Immature natural killer cell (primary cell): ENCODE results near the gene CFI. TPM values are rescaled to one million over a fixed set of nuclear protein-coding genes. Genes with fewer than 3 reads are reported as not detected.

Experiments
- DNase-seq, 3 donors: peaks; one replicate each; pipeline ENCODE4 v3.0.0; 2022; ENCODE audit warnings: mixed read lengths in 1 of 3
- H3K27ac Mint-ChIP-seq, 6 donors: one replicate each; pipeline ENCODE4 v1.8.0; 2020; ENCODE audit warnings: mixed read lengths in 6 of 6, mild to moderate bottlenecking in 5 of 6, inconsistent platforms in 4 of 6, moderate library complexity in 3 of 6
- H3K27me3 Mint-ChIP-seq, 3 donors: one replicate each; pipeline ENCODE4 v1.8.0; 2020 to 2021; ENCODE audit warnings: low read depth in 3 of 3, mild to moderate bottlenecking in 3 of 3, mixed read lengths in 3 of 3, moderate library complexity in 3 of 3, inconsistent platforms in 1 of 3
- H3K36me3 Mint-ChIP-seq, 3 donors: one replicate each; pipeline ENCODE4 v1.8.0; 2020; ENCODE audit warnings: mixed read lengths in 3 of 3, inconsistent platforms in 2 of 3, mild to moderate bottlenecking in 2 of 3
- H3K4me1 Mint-ChIP-seq, 2 donors: one replicate each; pipeline ENCODE4 v1.8.0; 2020; ENCODE audit warnings: inconsistent platforms in 2 of 2, mild to moderate bottlenecking in 2 of 2, mixed read lengths in 2 of 2, moderate library complexity in 1 of 2
- H3K4me3 Mint-ChIP-seq, 5 donors: one replicate each; pipeline ENCODE4 v1.8.0; 2020; ENCODE audit warnings: mild to moderate bottlenecking in 5 of 5, mixed read lengths in 5 of 5, inconsistent platforms in 3 of 5, moderate library complexity in 3 of 5
- H3K9me3 Mint-ChIP-seq, 6 donors: one replicate each; pipeline ENCODE4 v1.8.0; 2020; ENCODE audit warnings: mild to moderate bottlenecking in 6 of 6, mixed read lengths in 6 of 6, inconsistent platforms in 4 of 6, moderate library complexity in 3 of 6
- polyA plus RNA-seq, 3 donors: library from polyadenylated mRNA; unstranded; fragments of 300-500 nt; fragmentation: Illumina TruSeq; gene quantifications; one replicate each; pipeline ENCODE4 v1.2.3, GENCODE V29; 2021

CFI gene
- polyA plus RNA-seq, 3 donors from 2014 or later = not detected

GRCh38 chr4:109735566-109736365 lies 66.0 kb downstream of the CFI start:
- H3K36me3 Mint-ChIP-seq = no peaks in the 10 kb centered on the region
- no peaks in the 10 kb centered on the region for H3K9me3 Mint-ChIP-seq
- H3K4me1 Mint-ChIP-seq = peaks cover 0 to under 1% of the 10 kb centered on the region in 2 donors
- no peak overlapping the region for H3K27ac Mint-ChIP-seq
- peaks cover 0 to 9% (median 3%) of the 10 kb centered on the region in 3 donors for H3K27me3 Mint-ChIP-seq
- no peak for DNase-seq
- no peak overlapping the region for H3K4me3 Mint-ChIP-seq

DNA sequence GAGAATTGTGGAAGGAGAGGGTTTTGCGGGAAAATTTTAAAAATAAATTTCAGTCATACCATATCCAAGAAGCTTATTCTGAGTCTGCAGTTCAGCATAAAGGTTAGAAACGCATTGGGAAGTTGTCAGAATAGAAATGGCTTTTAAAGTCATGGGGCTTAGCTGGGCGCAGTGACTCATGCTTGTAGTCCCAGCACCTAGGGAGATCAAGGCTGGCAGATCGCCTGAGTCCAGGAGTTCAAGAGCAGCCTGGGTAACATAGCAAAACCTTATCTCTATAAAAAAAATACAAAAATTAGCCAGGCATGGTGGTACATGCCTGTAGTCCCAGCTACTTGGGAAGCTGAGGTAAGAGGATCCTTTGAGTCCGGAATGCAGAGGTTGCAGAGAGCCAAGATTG lies 68.1 kb downstream of the CFI start:
- DNase-seq = no peak
- Mint-ChIP-seq H3K9me3 (no peaks in the 10 kb centered on the region), H3K4me3 (no peak overlapping the region), H3K27me3 (peaks cover 0 to 9% (median 4%) of the 10 kb centered on the region in 3 donors), H3K4me1 (peaks cover 13 to 15% of the 10 kb centered on the region in 2 donors), H3K27ac (no peak overlapping the region), H3K36me3 (no peaks in the 10 kb centered on the region)

DNA sequence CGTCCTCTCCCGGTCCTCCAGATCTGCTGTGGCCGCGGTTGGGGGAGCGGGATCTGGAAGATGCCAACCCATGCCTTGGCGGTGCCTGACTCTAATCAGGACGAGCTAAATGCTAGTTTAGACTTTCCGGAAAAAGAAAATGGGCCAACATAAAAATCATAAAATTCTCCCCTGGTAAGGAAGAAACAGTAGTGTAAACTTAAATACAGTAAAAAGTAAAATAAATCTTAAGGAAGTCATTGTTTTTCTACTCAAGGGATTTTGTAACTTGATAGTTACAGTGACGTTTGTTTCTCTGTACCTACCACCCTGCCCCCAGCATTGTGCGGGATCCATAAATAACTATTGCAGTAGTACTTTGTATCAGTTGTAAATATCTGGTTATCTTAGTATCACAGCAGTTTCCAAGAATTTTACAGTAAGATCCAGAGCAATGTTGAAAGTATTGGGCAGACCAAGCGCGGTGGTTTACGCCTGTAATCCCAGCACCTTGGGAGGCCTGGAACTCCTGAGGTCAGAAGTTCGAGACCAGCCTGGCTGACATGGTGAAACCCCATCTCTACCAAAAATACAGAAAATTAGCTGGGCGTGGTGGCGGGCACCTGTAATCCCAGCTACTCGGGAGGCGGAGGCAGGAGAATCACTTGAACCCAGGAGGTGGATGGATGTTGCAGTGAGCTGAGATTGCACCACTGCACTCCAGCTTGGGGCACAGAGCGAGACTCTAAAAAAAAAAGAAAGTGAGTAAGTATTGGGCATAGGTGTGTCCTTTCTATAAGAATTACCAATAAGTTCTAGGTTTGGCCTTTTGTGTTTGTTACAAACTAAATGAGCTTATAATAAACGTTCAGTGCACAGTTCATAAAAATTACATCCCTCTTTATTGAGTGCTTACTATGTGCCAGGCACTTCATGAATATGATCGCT lies 70.9 kb downstream of the CFI start:
- peak overlapping the region; percentile 28 to 81 (median 69) for H3K27ac Mint-ChIP-seq
- H3K4me3 Mint-ChIP-seq = peak overlapping the region; percentile 85 to 89 (median 87)
- H3K4me1 Mint-ChIP-seq = peaks cover 19 to 26% of the 10 kb centered on the region in 2 donors
- H3K27me3 Mint-ChIP-seq = peaks cover 0 to 8% (median 4%) of the 10 kb centered on the region in 3 donors
- H3K9me3 Mint-ChIP-seq = no peaks in the 10 kb centered on the region
- no peak for DNase-seq
- peaks cover 0 to 3% (median 0%) of the 10 kb centered on the region in 3 donors for H3K36me3 Mint-ChIP-seq

GRCh38 chr4:109729718-109730618 lies 71.8 kb downstream of the CFI start, which contains the start of gene PLA2G12A:
TSS of gene PLA2G12A (minus strand) at chr4:109730070. CDS start at chr4:109729809, 261 bp downstream.
- Mint-ChIP-seq H3K36me3 (peaks cover 0 to 6% (median 0%) of the 10 kb centered on the region in 3 donors), H3K27ac (peak within 1 kb of the TSS; percentile 71 to 86 (median 73)), H3K9me3 (no peaks in the 10 kb centered on the region), H3K4me1 (peaks cover 19 to 26% of the 10 kb centered on the region in 2 donors), H3K4me3 (peak within 1 kb of the TSS; percentile 87 to 93 (median 90)), H3K27me3 (peaks cover 0 to 5% (median 4%) of the 10 kb centered on the region in 3 donors)
- peak; percentile 76 to 80 (median 80) for DNase-seq

- peak overlapping the region; percentile 87 to 93 (median 90) for H3K4me3 Mint-ChIP-seq
- no peak for DNase-seq
- peaks cover 19 to 26% of the 10 kb centered on the region in 2 donors for H3K4me1 Mint-ChIP-seq
- peaks cover 0 to 10% (median 3%) of the 10 kb centered on the region in 3 donors for H3K36me3 Mint-ChIP-seq
- peaks cover 0 to 5% (median 4%) of the 10 kb centered on the region in 3 donors for H3K27me3 Mint-ChIP-seq
- peak overlapping the region; percentile 55 to 86 (median 73) for H3K27ac Mint-ChIP-seq
- H3K9me3 Mint-ChIP-seq = no peaks in the 10 kb centered on the region
These were observed 72.6 kb downstream of the CFI start for GRCh38 chr4:109729117-109729717.

DNA sequence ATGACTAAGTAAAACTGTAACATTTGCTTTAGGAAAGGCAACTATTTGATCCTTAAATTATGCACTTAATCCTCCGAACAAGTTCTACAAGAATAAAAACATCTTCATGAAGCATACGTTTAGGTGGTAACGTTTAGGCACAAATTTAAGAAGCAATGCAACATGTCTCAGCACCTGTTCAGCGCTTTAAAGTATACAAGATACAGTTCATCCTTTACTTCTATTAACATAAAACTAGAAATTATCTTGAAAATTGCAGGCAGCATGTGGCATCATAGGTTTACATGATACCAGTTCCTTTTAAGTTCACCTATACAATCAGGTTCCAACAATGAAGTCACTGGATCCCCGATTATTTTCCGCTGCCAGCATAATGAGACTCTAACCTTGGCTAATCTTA lies 73.4 kb downstream of the CFI start:
- Mint-ChIP-seq H3K4me3 (peak overlapping the region in 3 of 5 donors; percentile 87 to 93 (median 90)), H3K36me3 (peaks cover 0 to 10% (median 3%) of the 10 kb centered on the region in 3 donors), H3K27ac (peak overlapping the region in 1 of 6 donors; percentile 72), H3K4me1 (peaks cover 19 to 26% of the 10 kb centered on the region in 2 donors), H3K9me3 (no peaks in the 10 kb centered on the region), H3K27me3 (peaks cover 0 to 4% (median 3%) of the 10 kb centered on the region in 3 donors)
- no peak for DNase-seq

GRCh38 chr4:109723110-109723509 lies 78.7 kb downstream of the CFI start:
- Mint-ChIP-seq H3K27ac (no peak overlapping the region), H3K36me3 (peaks cover 0 to 16% (median 3%) of the 10 kb centered on the region in 3 donors), H3K4me3 (no peak overlapping the region), H3K27me3 (peaks cover 0 to 1% (median 0%) of the 10 kb centered on the region in 3 donors), H3K4me1 (peaks cover 4 to 5% of the 10 kb centered on the region in 2 donors), H3K9me3 (no peaks in the 10 kb centered on the region)
- DNase-seq = no peak

DNA sequence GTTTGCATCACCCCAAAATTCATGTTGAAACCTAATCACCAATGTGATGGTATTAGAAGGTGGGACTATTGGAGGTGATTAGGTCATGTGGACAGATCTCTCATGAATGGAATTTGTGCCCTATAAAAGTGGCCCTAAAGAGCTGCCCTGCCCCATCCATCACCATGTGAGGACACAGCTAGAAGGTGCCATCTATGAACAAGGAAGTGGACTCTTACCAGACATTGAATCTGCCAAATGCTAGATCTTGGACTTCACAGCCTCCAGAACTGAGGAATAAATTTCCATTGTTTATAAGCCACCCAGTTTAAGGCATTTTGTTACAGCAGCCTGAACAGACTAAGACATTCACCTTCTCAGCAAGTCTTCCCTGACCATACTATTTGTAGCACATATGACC lies 79.4 kb downstream of the CFI start:
- H3K9me3 Mint-ChIP-seq = no peaks in the 10 kb centered on the region
- no peak overlapping the region for H3K4me3 Mint-ChIP-seq
- no peaks in the 10 kb centered on the region for H3K4me1 Mint-ChIP-seq
- H3K27ac Mint-ChIP-seq = peak overlapping the region in 1 of 6 donors; percentile 36
- H3K27me3 Mint-ChIP-seq = peaks cover 0 to 1% (median 0%) of the 10 kb centered on the region in 3 donors
- DNase-seq = no peak
- H3K36me3 Mint-ChIP-seq = peaks cover under 1 to 16% (median 3%) of the 10 kb centered on the region in 3 donors

DNA sequence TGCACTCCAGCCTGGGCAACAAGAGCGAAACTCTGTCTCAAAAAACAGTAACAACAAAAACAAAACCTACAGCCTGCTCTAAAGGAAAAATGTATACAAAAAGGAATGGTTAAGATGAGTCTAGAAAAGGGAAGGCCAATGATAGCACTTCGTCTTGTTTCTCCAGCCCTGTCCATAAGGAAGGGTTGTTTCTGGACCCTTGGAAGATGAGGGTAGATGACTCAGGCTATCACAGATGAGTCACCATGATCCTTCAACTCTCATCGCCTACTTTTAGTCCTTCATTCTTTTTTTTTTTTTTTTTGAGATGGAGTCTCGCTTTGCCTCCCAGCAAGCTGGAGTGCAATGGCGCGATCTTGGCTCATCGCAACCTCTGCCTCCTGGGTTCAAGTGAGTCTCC lies 80.8 kb downstream of the CFI start:
- Mint-ChIP-seq H3K4me3 (no peak overlapping the region), H3K9me3 (no peaks in the 10 kb centered on the region), H3K36me3 (peaks cover 3 to 21% (median 13%) of the 10 kb centered on the region in 3 donors), H3K27ac (no peak overlapping the region), H3K27me3 (peaks cover 0 to under 1% (median 0%) of the 10 kb centered on the region in 3 donors), H3K4me1 (no peaks in the 10 kb centered on the region)
- no peak for DNase-seq

DNA sequence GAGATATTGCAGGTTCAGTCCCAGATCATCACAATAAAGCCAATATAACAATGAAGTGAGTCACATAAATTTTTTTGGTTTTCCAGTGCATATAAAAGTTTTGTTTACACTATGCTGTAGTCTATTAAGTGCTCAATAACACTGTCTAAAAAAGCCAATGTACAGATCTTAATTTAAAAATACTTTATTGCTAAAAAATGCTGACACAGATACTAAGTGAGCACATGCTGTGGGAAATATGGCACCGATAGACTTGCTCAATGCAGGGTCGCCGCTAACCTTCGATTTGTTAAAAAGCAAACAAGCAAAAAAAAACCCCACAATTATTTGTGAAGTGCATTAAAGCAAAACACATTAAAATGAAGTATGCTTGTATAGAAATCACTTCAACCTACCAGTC lies 82.2 kb downstream of the CFI start:
- Mint-ChIP-seq H3K27me3 (no peaks in the 10 kb centered on the region), H3K27ac (no peak overlapping the region), H3K4me1 (no peaks in the 10 kb centered on the region), H3K4me3 (no peak overlapping the region), H3K9me3 (no peaks in the 10 kb centered on the region), H3K36me3 (peaks cover 3 to 18% (median 16%) of the 10 kb centered on the region in 3 donors)
- no peak for DNase-seq

GRCh38 chr4:109718759-109719158 lies 83.0 kb downstream of the CFI start:
- DNase-seq = no peak
- no peaks in the 10 kb centered on the region for H3K9me3 Mint-ChIP-seq
- peaks cover 0 to 19% (median 14%) of the 10 kb centered on the region in 3 donors for H3K36me3 Mint-ChIP-seq
- no peak overlapping the region for H3K27ac Mint-ChIP-seq
- H3K27me3 Mint-ChIP-seq = no peaks in the 10 kb centered on the region
- no peaks in the 10 kb centered on the region for H3K4me1 Mint-ChIP-seq
- H3K4me3 Mint-ChIP-seq = no peak overlapping the region

DNA sequence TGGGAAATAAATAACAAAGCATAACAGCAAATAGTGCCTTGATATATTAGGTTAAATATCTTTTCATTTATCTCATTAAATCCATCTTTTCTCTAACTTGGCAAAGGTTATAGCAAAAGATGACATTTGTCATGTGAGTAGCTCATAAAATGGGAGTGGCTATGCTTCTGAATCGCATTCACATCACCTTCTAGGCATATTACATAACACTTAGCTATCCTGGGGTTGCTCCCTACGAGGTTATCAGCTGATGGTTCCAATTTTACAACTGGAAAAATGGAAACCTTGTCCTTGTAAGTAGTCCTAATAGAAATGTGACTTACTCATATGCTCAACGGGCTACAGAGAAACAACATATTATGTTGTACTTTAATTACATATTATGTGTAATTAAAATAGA lies 88.3 kb downstream of the CFI start:
- no peaks in the 10 kb centered on the region for H3K27me3 Mint-ChIP-seq
- peaks cover 5 to 30% (median 11%) of the 10 kb centered on the region in 3 donors for H3K36me3 Mint-ChIP-seq
- H3K4me1 Mint-ChIP-seq = no peaks in the 10 kb centered on the region
- no peak overlapping the region for H3K4me3 Mint-ChIP-seq
- DNase-seq = no peak
- no peaks in the 10 kb centered on the region for H3K9me3 Mint-ChIP-seq
- no peak overlapping the region for H3K27ac Mint-ChIP-seq
